ENCODE data around the gene PDE7B. TPM values are rescaled to one million over a fixed set of nuclear protein-coding genes. Genes with fewer than 3 reads are reported as not detected.

The PDE7B gene
- total RNA-seq, 2 donors from 2014 or later, result 9.0 to 11.2 TPM

DNA sequence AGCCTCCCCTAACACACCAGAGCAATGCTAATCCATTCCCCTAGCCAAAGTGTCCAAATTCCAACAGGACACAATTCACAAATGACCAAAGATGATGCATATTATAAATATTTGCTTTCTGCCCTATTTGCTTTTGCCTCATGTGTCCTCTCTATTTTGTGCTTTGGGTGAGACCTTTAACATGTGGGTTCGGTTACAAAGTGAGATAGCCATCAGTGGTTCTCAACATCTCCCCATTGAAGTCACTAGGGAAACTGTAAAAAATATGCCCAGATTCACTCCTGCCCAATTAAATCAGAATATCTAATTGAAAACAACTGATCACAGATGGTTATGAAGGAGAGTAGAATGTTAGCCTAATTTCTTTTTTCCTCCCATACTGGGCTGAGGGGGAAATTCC, 239.4 kb downstream of the PDE7B start:
- TF ChIP-seq, protein P1, sequence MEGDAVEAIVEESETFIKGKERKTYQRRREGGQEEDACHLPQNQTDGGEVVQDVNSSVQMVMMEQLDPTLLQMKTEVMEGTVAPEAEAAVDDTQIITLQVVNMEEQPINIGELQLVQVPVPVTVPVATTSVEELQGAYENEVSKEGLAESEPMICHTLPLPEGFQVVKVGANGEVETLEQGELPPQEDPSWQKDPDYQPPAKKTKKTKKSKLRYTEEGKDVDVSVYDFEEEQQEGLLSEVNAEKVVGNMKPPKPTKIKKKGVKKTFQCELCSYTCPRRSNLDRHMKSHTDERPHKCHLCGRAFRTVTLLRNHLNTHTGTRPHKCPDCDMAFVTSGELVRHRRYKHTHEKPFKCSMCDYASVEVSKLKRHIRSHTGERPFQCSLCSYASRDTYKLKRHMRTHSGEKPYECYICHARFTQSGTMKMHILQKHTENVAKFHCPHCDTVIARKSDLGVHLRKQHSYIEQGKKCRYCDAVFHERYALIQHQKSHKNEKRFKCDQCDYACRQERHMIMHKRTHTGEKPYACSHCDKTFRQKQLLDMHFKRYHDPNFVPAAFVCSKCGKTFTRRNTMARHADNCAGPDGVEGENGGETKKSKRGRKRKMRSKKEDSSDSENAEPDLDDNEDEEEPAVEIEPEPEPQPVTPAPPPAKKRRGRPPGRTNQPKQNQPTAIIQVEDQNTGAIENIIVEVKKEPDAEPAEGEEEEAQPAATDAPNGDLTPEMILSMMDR (IDR thresholded peaks at IDR 0.05), result no peak
- peaks cover 0 to 7% of the 10 kb centered on the region in 2 donors for H3K4me1 ChIP-seq
- H3K9me3 ChIP-seq, result no peaks in the 10 kb centered on the region
- H3K27me3 ChIP-seq, result no peaks in the 10 kb centered on the region
- H3K4me3 ChIP-seq, result no peak overlapping the region
- H3K27ac ChIP-seq, result no peak overlapping the region
- no peak for DNase-seq (ENCODE audit: low spot score)
- H3K36me3 ChIP-seq, result no peaks in the 10 kb centered on the region

DNA sequence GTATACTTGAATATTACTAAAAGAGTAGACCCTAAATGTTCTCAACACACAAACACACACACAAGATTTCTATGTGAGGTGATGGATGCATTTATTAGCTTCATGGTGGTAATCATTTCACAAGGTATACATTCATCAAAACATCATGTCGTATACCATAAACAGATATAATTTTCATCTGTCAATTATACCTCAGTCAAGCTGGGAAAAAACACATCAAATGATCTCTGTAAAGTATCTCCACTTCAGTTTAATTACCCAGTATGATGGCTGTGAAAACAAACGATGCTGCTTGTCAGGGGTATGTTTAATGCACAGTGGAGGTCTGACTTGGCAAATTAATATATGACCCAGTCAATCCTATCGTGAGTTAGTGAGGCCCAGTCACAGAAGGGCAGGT, 241.4 kb downstream of the PDE7B start:
- DNase-seq (ENCODE audit: low spot score), result no peak
- no peak overlapping the region for H3K4me3 ChIP-seq

DNA sequence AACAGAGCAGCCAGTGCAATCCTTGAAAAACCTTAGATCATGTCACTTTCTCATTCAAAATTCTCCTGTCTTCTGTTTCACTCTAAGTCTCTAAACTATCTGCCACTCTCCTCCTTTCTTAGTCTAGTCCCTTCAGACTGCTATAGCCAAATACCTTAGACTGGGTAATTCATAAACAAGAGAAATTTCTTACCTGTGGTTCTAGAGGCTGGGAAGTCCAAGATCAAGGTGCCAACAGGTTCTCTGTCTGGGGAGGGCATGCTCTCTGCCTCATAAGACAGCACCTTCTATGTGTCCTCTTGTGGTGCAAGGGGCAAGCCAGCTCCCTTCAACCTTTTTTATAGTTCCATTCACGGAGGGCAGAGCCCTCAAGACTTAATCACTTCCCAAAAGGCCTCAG, 242.3 kb downstream of the PDE7B start:
- no peak overlapping the region for H3K27ac ChIP-seq
- TF ChIP-seq, protein P1 (IDR thresholded peaks at IDR 0.05), result no peak
- H3K36me3 ChIP-seq, result no peaks in the 10 kb centered on the region
- DNase-seq (ENCODE audit: low spot score), result no peak
- peaks cover 0 to 9% of the 10 kb centered on the region in 2 donors for H3K4me1 ChIP-seq
- no peaks in the 10 kb centered on the region for H3K9me3 ChIP-seq
- H3K27me3 ChIP-seq, result no peaks in the 10 kb centered on the region
- H3K4me3 ChIP-seq, result no peak overlapping the region

More for the DNA sequence above, 241.4 kb downstream of the PDE7B start:
- Histone ChIP-seq H3K27me3 (no peaks in the 10 kb centered on the region), H3K4me1 (peaks cover 0 to 9% of the 10 kb centered on the region in 2 donors), H3K36me3 (no peaks in the 10 kb centered on the region), H3K27ac (no peak overlapping the region), H3K9me3 (no peaks in the 10 kb centered on the region)
- TF ChIP-seq, protein P1 (IDR thresholded peaks at IDR 0.05), result no peak

DNA sequence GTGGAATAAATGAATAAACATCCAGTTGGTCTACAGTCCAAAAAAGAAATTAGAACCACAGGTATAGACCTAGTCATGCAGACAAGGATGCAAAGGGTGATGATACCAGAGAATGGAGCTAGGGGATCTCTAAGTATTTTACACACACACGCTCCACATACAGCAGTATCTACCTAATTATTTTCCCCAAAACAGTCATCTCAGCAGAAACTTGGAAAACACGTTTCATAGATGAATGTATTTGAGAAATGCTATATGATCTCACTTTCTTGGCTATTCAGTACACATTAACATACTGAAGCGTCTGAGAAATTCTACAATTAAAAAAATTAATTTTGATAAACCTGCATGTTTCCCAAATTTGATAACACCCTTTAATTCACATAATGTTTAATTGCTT, 243.3 kb downstream of the PDE7B start:
- TF ChIP-seq, protein P1 (IDR thresholded peaks at IDR 0.05), result no peak
- H3K27ac ChIP-seq, result peak overlapping the region in 1 of 2 donors; percentile 59
- H3K27me3 ChIP-seq, result no peaks in the 10 kb centered on the region
- no peak for DNase-seq (ENCODE audit: low spot score)
- no peak overlapping the region for H3K4me3 ChIP-seq
- no peaks in the 10 kb centered on the region for H3K36me3 ChIP-seq
- peaks cover 0 to 9% of the 10 kb centered on the region in 2 donors for H3K4me1 ChIP-seq
- no peaks in the 10 kb centered on the region for H3K9me3 ChIP-seq

DNA sequence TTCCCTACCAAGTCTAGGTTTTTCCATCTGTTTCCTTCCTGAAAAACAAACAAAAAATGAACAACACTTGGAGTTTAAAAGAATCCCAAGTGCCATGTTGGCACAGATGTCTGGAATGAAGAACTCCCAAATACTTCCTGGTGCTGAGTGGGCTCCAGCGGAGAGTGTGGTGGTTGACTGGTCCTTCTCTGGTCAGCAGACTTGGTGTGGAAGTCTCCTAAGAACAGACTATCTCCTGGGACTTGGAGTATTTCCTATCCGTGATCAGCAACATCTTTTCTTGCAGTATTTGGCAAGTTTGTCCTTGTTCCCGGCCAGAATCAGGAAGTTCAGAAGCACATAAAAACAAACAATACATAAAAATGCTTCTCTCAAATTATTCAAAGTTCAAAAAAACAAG, 244.5 kb downstream of the PDE7B start:
- H3K9me3 ChIP-seq, result no peaks in the 10 kb centered on the region
- no peak for DNase-seq (ENCODE audit: low spot score)
- no peaks in the 10 kb centered on the region for H3K36me3 ChIP-seq
- peaks cover 0 to 9% of the 10 kb centered on the region in 2 donors for H3K4me1 ChIP-seq
- peak overlapping the region; percentile 49 to 59 for H3K27ac ChIP-seq
- TF ChIP-seq, protein P1 (IDR thresholded peaks at IDR 0.05), result no peak
- H3K4me3 ChIP-seq, result no peak overlapping the region
- H3K27me3 ChIP-seq, result no peaks in the 10 kb centered on the region

DNA sequence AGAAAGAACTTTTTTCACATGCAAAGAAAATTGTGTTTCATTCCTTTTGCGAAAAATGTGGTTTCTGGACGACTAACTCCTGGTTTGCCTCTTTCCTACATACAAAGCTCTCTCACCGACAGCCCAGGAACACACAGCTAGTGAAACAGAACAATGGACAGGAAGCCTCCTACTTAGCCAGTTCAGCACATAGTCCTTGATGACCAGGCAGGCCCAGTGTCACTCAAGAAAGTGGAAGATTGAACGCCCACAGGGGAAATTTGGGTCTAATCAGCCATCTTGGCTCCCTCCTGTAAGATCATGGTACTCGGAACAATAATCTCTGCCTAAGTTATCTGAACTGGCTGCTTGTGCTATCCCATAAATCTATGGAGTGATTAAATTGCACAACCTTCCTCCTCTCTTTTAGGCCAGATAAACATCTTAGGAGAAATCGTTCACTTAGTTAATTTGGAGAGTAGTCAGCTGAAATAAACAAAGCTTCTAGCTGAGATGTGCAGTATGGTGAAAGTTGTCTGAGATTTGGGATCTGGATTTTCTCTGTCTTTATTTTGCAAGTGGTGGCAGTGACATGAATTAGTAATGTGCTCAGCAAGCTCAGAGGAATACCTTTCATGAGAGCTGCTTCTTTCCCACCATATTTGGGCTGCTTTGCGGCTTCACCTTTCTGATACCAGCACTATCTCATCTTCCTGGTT, 251.6 kb downstream of the PDE7B start:
- no peaks in the 10 kb centered on the region for H3K9me3 ChIP-seq
- H3K36me3 ChIP-seq, result no peaks in the 10 kb centered on the region
- peak overlapping the region; percentile 78 to 85 for H3K27ac ChIP-seq
- no peaks in the 10 kb centered on the region for H3K27me3 ChIP-seq
- DNase-seq (ENCODE audit: low spot score), result no peak
- TF ChIP-seq, protein P1 (IDR thresholded peaks at IDR 0.05), result no peak
- H3K4me3 ChIP-seq, result no peak overlapping the region
- peaks cover 0 to 38% of the 10 kb centered on the region in 2 donors for H3K4me1 ChIP-seq

Measured in right atrium auricular region (tissue), 2 donors.